Natural killer cell (primary cell): ENCODE data around the gene EBF3. TPM values are rescaled to one million over a fixed set of nuclear protein-coding genes. Genes with fewer than 3 reads are reported as not detected.

Experiments
- ATAC-seq, 3 donors: fragments of 150-1000 bp in 2 of 3; fragments of 200-7000 bp in 1 of 3; cut with Tn5 transposase; 1 replicate in 1 of 3; 2 replicates in 2 of 3; pipeline ENCODE4 v1.10.0; 2021; ENCODE audit warnings: mild to moderate bottlenecking in 2 of 3, moderate library complexity in 2 of 3
- DNase-seq, 2 donors: peaks; one replicate each; pipeline versions ENCODE4 v3.0.0 to v3.0.0-alpha.2; 2013 to 2021; ENCODE audit warnings: mixed read lengths in 1 of 2
- H3K27ac ChIP-seq: one replicate; pipeline ENCODE4 v1.5.1; 2013; ENCODE audit warnings: mild to moderate bottlenecking, low read length
- H3K27me3 ChIP-seq: one replicate; pipeline ENCODE4 v1.6.1; 2013; ENCODE audit warnings: low read length; ENCODE audit not compliant: control insufficient read depth, insufficient read depth
- H3K36me3 ChIP-seq: one replicate; pipeline ENCODE4 v1.6.1; 2013; ENCODE audit warnings: low read length; ENCODE audit not compliant: control insufficient read depth, insufficient read depth
- H3K4me1 ChIP-seq: one replicate; pipeline ENCODE4 v1.6.1; 2013; ENCODE audit warnings: low read length; ENCODE audit not compliant: control insufficient read depth, insufficient read depth
- H3K4me3 ChIP-seq: one replicate; pipeline ENCODE4 v1.5.1; 2013; ENCODE audit warnings: low read length
- H3K9me3 ChIP-seq: one replicate; pipeline ENCODE4 v1.6.1; 2013; ENCODE audit warnings: low read length; ENCODE audit not compliant: control insufficient read depth, insufficient read depth
- H3K27ac Mint-ChIP-seq, 2 donors: one replicate each; pipeline ENCODE4 v1.8.0; 2022; ENCODE audit warnings: mild to moderate bottlenecking in 2 of 2, mixed read lengths in 2 of 2, moderate library complexity in 1 of 2
- H3K27me3 Mint-ChIP-seq, 2 donors: one replicate each; pipeline ENCODE4 v1.8.0; 2022; ENCODE audit warnings: low read depth in 2 of 2, mixed read lengths in 2 of 2
- H3K36me3 Mint-ChIP-seq: one replicate; pipeline ENCODE4 v1.8.0; 2022; ENCODE audit warnings: mixed read lengths
- H3K4me1 Mint-ChIP-seq, 2 donors: one replicate each; pipeline ENCODE4 v1.8.0; 2022; ENCODE audit warnings: mixed read lengths in 2 of 2
- H3K4me3 Mint-ChIP-seq: one replicate; pipeline ENCODE4 v1.8.0; 2022; ENCODE audit warnings: mild to moderate bottlenecking, moderate library complexity, mixed read lengths
- H3K9me3 Mint-ChIP-seq, 2 donors: one replicate each; pipeline ENCODE4 v1.8.0; 2022; ENCODE audit warnings: mixed read lengths in 2 of 2
- CTCF ChIP-seq: fragments of 200-600 bp; IDR thresholded peaks from one replicate; pipeline ENCODE4 v1.8.0; 2022; ENCODE audit warnings: antibody characterized with exemption
- WGBS: methylation state at CpG from one replicate; pipeline ENCODE4 v1.1.7; 2013; ENCODE audit warnings: missing lambda C conversion rate; ENCODE audit not compliant: insufficient coverage; 5-methylcytosine and 5-hydroxymethylcytosine counted together
- intact Hi-C: fragments of 100-400 bp; cut with micrococcal nuclease; formaldehyde crosslinking; loops from one replicate; pipeline ENCODE4 v1.14.2; 2022
- total RNA-seq, 4 donors: library from RNA; stranded (reverse); fragments of 120-200 nt in 1 of 4; gene quantifications; one replicate each; pipeline versions ENCODE4 v1.2.3 to v1.2.4, GENCODE V29; 2013 to 2022

EBF3 gene
- total RNA-seq, 3 donors from 2014 or later (not counting 1 experiment from before 2014, with no cell fraction given), result not detected

- no peak for ATAC-seq
- Histone ChIP-seq H3K4me1 (no peaks in the 10 kb centered on the region), H3K9me3 (no peaks in the 10 kb centered on the region), H3K27ac (no peak overlapping the region), H3K36me3 (no peaks in the 10 kb centered on the region), H3K4me3 (no peak overlapping the region), H3K27me3 (no peaks in the 10 kb centered on the region)
- no peak for DNase-seq
- no peak for TF ChIP-seq CTCF
- no peak overlapping the region for H3K27ac Mint-ChIP-seq
- no peaks in the 10 kb centered on the region for H3K9me3 Mint-ChIP-seq
- WGBS, result 94% methylated on average over 19 of the region's 19 CpGs
- no peaks in the 10 kb centered on the region for H3K4me1 Mint-ChIP-seq
- peaks cover 0 to 6% of the 10 kb centered on the region in 2 donors for H3K27me3 Mint-ChIP-seq
- no peaks in the 10 kb centered on the region for H3K36me3 Mint-ChIP-seq
- intact Hi-C loops, result no loop called here
- H3K4me3 Mint-ChIP-seq, result no peak overlapping the region
Observed at GRCh38 chr10:129849452-129849750, 114.7 kb downstream of the EBF3 start.

GRCh38 chr10:129848696-129849451 lies 115.2 kb downstream of the EBF3 start:
- Histone ChIP-seq H3K9me3 (no peaks in the 10 kb centered on the region), H3K36me3 (no peaks in the 10 kb centered on the region), H3K27me3 (no peaks in the 10 kb centered on the region), H3K4me1 (no peaks in the 10 kb centered on the region), H3K4me3 (no peak overlapping the region), H3K27ac (no peak overlapping the region)
- Mint-ChIP-seq H3K4me1 (no peaks in the 10 kb centered on the region), H3K27me3 (peaks cover 0 to 6% of the 10 kb centered on the region in 2 donors), H3K27ac (no peak overlapping the region), H3K9me3 (no peaks in the 10 kb centered on the region), H3K36me3 (no peaks in the 10 kb centered on the region), H3K4me3 (no peak overlapping the region)
- intact Hi-C loops, result no loop called here
- WGBS, result 91% methylated on average over 19 of the region's 19 CpGs
- ATAC-seq (no peak), DNase-seq (no peak)
- TF ChIP-seq CTCF, result no peak

- Histone ChIP-seq H3K4me1 (no peaks in the 10 kb centered on the region), H3K9me3 (no peaks in the 10 kb centered on the region), H3K27ac (no peak overlapping the region), H3K36me3 (no peaks in the 10 kb centered on the region), H3K4me3 (no peak overlapping the region), H3K27me3 (no peaks in the 10 kb centered on the region)
- no peak for DNase-seq
- Mint-ChIP-seq H3K4me3 (no peak overlapping the region), H3K27me3 (peaks cover 0 to 6% of the 10 kb centered on the region in 2 donors), H3K27ac (no peak overlapping the region), H3K36me3 (no peaks in the 10 kb centered on the region), H3K9me3 (no peaks in the 10 kb centered on the region), H3K4me1 (no peaks in the 10 kb centered on the region)
- no peak for ATAC-seq
- WGBS, result 90% methylated on average over 18 of the region's 18 CpGs
- no peak for TF ChIP-seq CTCF
- intact Hi-C loops, result no loop called here
Observed at GRCh38 chr10:129847741-129848483, 116.2 kb downstream of the EBF3 start.
